GM18519 (cell line): Measurements from ENCODE around the gene GLIS1.

ENCODE experiments used
- ATAC-seq: cut with Tn5 transposase; IDR thresholded peaks from one replicate; pipeline ENCODE4 v1.9.1; 2021; ENCODE audit warnings: mild to moderate bottlenecking, moderate library complexity; ENCODE audit not compliant: unreplicated experiment, low FRiP score

The GLIS1 gene

GRCh38 chr1:53484705-53485477 lies 254.1 kb downstream of the GLIS1 start:
- no peak for ATAC-seq

- no peak for ATAC-seq
Measured at GRCh38 chr1:53483656-53484055, 255.3 kb downstream of the GLIS1 start.

- ATAC-seq, result no peak
Measured at GRCh38 chr1:53483170-53483569, 255.8 kb downstream of the GLIS1 start.

GRCh38 chr1:53482441-53483153 lies 256.4 kb downstream of the GLIS1 start:
- ATAC-seq, result no peak

GRCh38 chr1:53481456-53481855 lies 257.5 kb downstream of the GLIS1 start:
- no peak for ATAC-seq

GRCh38 chr1:53480678-53481077 lies 258.3 kb downstream of the GLIS1 start:
- ATAC-seq, result no peak

GRCh38 chr1:53478502-53478818 lies 260.5 kb downstream of the GLIS1 start:
- no peak for ATAC-seq

- ATAC-seq, result no peak
Measured at GRCh38 chr1:53477651-53478501, 261.1 kb downstream of the GLIS1 start.

GRCh38 chr1:53476579-53476978 lies 262.4 kb downstream of the GLIS1 start:
- no peak for ATAC-seq

- no peak for ATAC-seq
Measured at GRCh38 chr1:53475664-53476063, 263.3 kb downstream of the GLIS1 start.

- ATAC-seq, result no peak
Measured at GRCh38 chr1:53473463-53473862, 265.5 kb downstream of the GLIS1 start.

- ATAC-seq, result no peak
Measured at GRCh38 chr1:53471000-53471399, 268.0 kb downstream of the GLIS1 start.

GRCh38 chr1:53470584-53470983 lies 268.4 kb downstream of the GLIS1 start:
- ATAC-seq, result no peak

- ATAC-seq, result no peak
Measured at GRCh38 chr1:53470155-53470554, 268.8 kb downstream of the GLIS1 start.

GRCh38 chr1:53469373-53469772 lies 269.6 kb downstream of the GLIS1 start:
- no peak for ATAC-seq

GRCh38 chr1:53468374-53468773 lies 270.6 kb downstream of the GLIS1 start:
- ATAC-seq, result no peak

GRCh38 chr1:53467391-53467790 lies 271.6 kb downstream of the GLIS1 start:
- no peak for ATAC-seq

GRCh38 chr1:53465023-53465957 lies 273.7 kb downstream of the GLIS1 start:
- ATAC-seq, result no peak

- no peak for ATAC-seq
Measured at GRCh38 chr1:53463961-53464899, 274.7 kb downstream of the GLIS1 start.
